Transverse colon (tissue), 3 donors: ENCODE data around the gene SSR4.

Experiments
- CTCF ChIP-seq, 5 experiments: fragments of 200-600 bp in 3 of 5; fragments of 450-650 bp in 2 of 5; sonication (generic) in 3 of 5; IDR thresholded peaks; 1 replicate in 2 of 5; 2 replicates in 3 of 5; pipeline ENCODE4 v1.5.1; 2016 to 2017; ENCODE audit warnings: antibody characterized with exemption in 5 of 5, inconsistent platforms in 3 of 5, mild to moderate bottlenecking in 2 of 5, moderate library complexity in 1 of 5
- EP300 ChIP-seq: sonication (generic); formaldehyde crosslinking; IDR thresholded peaks from one replicate; pipeline ENCODE4 v1.6.1; 2017; ENCODE audit warnings: antibody characterized with exemption, low read depth

- TF ChIP-seq EP300 (no peak), CTCF (IDR thresholded peaks at IDR 0.05) (no peak)
These were observed 2.1 kb upstream of the SSR4 start for GRCh38 chrX:153792368-153792767.
